Lower lobe of right lung (tissue), 2 donors: Measurements from ENCODE around the gene SIRPD. TPM values are rescaled to one million over a fixed set of nuclear protein-coding genes. Genes with fewer than 3 reads are reported as not detected.

Source experiments
- ATAC-seq, 2 donors: fragments of 200-7000 bp; cut with Tn5 transposase; one replicate each; pipeline ENCODE4 v1.9.1; 2020 to 2022; ENCODE audit warnings: mild to moderate bottlenecking in 2 of 2, moderate library complexity in 2 of 2
- DNase-seq: peaks from one replicate; pipeline ENCODE4 v3.0.0-alpha.2; 2020
- H3K27ac ChIP-seq: fragments of 200-600 bp; one replicate; pipeline ENCODE4 v1.8.0; 2022
- H3K27me3 ChIP-seq: fragments of 200-600 bp; one replicate; pipeline ENCODE4 v1.8.0; 2022; ENCODE audit warnings: low read depth
- H3K36me3 ChIP-seq: fragments of 200-600 bp; one replicate; pipeline ENCODE4 v1.8.0; 2022; ENCODE audit warnings: mild to moderate bottlenecking
- H3K4me1 ChIP-seq: fragments of 200-600 bp; one replicate; pipeline ENCODE4 v1.8.0; 2022
- H3K4me3 ChIP-seq: fragments of 200-600 bp; one replicate; pipeline ENCODE4 v1.8.0; 2022; ENCODE audit warnings: mild to moderate bottlenecking
- H3K9me3 ChIP-seq: fragments of 200-600 bp; one replicate; pipeline ENCODE4 v1.8.0; 2022
- intact Hi-C: fragments of 100-400 bp; cut with DNase I; formaldehyde crosslinking; loops from one replicate; pipeline ENCODE4 v1.11.0; 2022
- total RNA-seq: library from RNA; stranded (reverse); fragmentation: NEBNext Ultra II Directional; extraction: Animal tissue kit (Norgen Biotek cat#: 25700); gene quantifications from one replicate; pipeline ENCODE4 v1.2.1, GENCODE V29; 2021
- TF ChIP-seq, protein P1 (sequence below): fragments of 200-600 bp; IDR thresholded peaks from one replicate; pipeline ENCODE4 v1.8.0; 2022; ENCODE audit warnings: antibody characterized with exemption, mild to moderate bottlenecking
- donor health status: DM: no; HTN: yes; CAD: no; lungs with severe emphysema.

The SIRPD gene
- total RNA-seq, 1 donor from 2014 or later = 1.5 TPM

DNA sequence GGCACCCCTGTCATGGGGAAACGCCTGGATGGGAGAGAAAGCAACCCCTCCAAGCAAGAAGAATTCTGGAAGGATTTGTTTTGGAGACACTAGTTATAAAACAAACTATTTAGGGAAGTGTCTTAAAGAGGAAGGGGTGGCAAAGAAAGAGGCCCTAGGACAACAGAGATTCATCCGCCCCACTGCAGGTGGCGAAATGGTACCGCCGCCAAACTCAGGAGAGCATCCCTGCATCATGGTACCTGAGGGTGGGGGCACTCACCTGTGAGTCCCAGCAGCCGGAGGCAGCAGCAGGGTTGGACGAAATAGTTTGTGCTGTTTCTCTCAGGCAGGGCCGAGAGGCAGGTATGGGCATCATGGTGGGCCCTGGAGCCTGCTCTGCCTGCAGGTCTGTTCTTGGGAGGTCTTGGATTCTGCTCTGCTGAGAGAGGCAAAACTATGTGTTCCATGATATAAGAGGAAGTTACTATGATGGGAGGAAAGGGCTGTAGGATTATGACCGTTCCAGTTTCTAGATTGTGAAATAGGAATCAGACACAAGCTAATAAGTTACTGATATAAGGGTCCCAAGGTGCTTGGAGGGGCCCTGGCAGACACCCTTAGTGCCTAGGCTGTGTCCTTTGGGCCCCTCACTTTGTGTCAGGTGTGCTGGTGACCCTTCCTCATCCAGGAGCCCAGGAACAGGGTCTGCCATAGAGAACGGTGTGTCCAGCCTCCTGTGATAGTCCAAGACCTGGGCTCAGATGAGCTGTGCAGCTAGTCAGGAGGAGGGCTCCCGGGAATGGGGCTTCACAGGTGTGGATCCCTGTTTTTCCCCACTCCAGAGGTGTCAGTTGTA lies 20.4 kb downstream of the SIRPD start:
- Histone ChIP-seq H3K4me1 (peaks cover 4% of the 10 kb centered on the region), H3K9me3 (no peaks in the 10 kb centered on the region), H3K27ac (peak overlapping the region; percentile 78), H3K4me3 (no peak overlapping the region), H3K36me3 (no peaks in the 10 kb centered on the region), H3K27me3 (no peaks in the 10 kb centered on the region)
- peak; percentile 72 to 74 for ATAC-seq
- TF ChIP-seq, protein P1, sequence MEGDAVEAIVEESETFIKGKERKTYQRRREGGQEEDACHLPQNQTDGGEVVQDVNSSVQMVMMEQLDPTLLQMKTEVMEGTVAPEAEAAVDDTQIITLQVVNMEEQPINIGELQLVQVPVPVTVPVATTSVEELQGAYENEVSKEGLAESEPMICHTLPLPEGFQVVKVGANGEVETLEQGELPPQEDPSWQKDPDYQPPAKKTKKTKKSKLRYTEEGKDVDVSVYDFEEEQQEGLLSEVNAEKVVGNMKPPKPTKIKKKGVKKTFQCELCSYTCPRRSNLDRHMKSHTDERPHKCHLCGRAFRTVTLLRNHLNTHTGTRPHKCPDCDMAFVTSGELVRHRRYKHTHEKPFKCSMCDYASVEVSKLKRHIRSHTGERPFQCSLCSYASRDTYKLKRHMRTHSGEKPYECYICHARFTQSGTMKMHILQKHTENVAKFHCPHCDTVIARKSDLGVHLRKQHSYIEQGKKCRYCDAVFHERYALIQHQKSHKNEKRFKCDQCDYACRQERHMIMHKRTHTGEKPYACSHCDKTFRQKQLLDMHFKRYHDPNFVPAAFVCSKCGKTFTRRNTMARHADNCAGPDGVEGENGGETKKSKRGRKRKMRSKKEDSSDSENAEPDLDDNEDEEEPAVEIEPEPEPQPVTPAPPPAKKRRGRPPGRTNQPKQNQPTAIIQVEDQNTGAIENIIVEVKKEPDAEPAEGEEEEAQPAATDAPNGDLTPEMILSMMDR = no peak
- intact Hi-C loops = no loop called here
- DNase-seq = peak; percentile 50

- H3K36me3 ChIP-seq = no peaks in the 10 kb centered on the region
- TF ChIP-seq, protein P1 = no peak
- ATAC-seq (peak; percentile 70 to 72), DNase-seq (peak; percentile 58)
- H3K9me3 ChIP-seq = no peaks in the 10 kb centered on the region
- peaks cover 4% of the 10 kb centered on the region for H3K4me1 ChIP-seq
- no peaks in the 10 kb centered on the region for H3K27me3 ChIP-seq
- no peak overlapping the region for H3K4me3 ChIP-seq
- peak overlapping the region; percentile 78 for H3K27ac ChIP-seq
- intact Hi-C loops = no loop called here
These were observed 21.9 kb downstream of the SIRPD start for GRCh38 chr20:1535420-1536175.

- no peak overlapping the region for H3K4me3 ChIP-seq
- no peaks in the 10 kb centered on the region for H3K9me3 ChIP-seq
- H3K27me3 ChIP-seq = no peaks in the 10 kb centered on the region
- H3K4me1 ChIP-seq = peaks cover 4% of the 10 kb centered on the region
- H3K27ac ChIP-seq = no peak overlapping the region
- intact Hi-C loops = no loop called here
- TF ChIP-seq, protein P1 = no peak
- ATAC-seq = no peak
- DNase-seq = no peak
- H3K36me3 ChIP-seq = no peaks in the 10 kb centered on the region
These were observed 23.0 kb downstream of the SIRPD start for GRCh38 chr20:1534526-1534925.

- Histone ChIP-seq H3K27ac (no peak overlapping the region), H3K27me3 (no peaks in the 10 kb centered on the region), H3K4me1 (peaks cover 4% of the 10 kb centered on the region), H3K9me3 (no peaks in the 10 kb centered on the region), H3K36me3 (no peaks in the 10 kb centered on the region), H3K4me3 (no peak overlapping the region)
- intact Hi-C loops = no loop called here
- DNase-seq (no peak), ATAC-seq (no peak)
- TF ChIP-seq, protein P1 = no peak
These were observed 24.4 kb downstream of the SIRPD start for GRCh38 chr20:1533059-1533458.

GRCh38 chr20:1528811-1529210 lies 28.7 kb downstream of the SIRPD start:
- Histone ChIP-seq H3K36me3 (no peaks in the 10 kb centered on the region), H3K9me3 (no peaks in the 10 kb centered on the region), H3K27me3 (no peaks in the 10 kb centered on the region), H3K4me1 (no peaks in the 10 kb centered on the region), H3K27ac (no peak overlapping the region), H3K4me3 (no peak overlapping the region)
- DNase-seq (no peak), ATAC-seq (no peak)
- intact Hi-C loops = no loop called here
- TF ChIP-seq, protein P1 = no peak
